ENCODE results near the gene HS6ST3.

DNA sequence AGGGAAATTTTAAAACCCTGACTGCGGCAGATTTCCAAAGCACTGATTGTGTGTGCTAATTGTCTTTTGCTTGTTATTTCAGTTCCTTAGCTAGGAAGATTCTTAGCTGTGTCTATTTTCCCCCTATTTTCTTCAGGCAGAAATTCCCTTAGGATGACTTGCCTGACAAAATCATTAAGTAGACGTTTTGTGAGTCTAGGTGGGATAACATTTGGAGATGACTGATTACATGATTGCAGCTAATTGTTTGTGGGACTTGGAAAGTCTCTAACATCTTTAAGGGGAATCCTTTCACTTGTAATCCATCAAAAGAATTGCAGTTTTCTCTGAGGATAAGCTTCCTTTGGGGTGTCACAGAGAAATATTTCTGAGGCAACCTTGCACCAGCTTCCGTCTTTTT lies 676.4 kb downstream of the HS6ST3 start:
- TF ChIP-seq, protein P1, sequence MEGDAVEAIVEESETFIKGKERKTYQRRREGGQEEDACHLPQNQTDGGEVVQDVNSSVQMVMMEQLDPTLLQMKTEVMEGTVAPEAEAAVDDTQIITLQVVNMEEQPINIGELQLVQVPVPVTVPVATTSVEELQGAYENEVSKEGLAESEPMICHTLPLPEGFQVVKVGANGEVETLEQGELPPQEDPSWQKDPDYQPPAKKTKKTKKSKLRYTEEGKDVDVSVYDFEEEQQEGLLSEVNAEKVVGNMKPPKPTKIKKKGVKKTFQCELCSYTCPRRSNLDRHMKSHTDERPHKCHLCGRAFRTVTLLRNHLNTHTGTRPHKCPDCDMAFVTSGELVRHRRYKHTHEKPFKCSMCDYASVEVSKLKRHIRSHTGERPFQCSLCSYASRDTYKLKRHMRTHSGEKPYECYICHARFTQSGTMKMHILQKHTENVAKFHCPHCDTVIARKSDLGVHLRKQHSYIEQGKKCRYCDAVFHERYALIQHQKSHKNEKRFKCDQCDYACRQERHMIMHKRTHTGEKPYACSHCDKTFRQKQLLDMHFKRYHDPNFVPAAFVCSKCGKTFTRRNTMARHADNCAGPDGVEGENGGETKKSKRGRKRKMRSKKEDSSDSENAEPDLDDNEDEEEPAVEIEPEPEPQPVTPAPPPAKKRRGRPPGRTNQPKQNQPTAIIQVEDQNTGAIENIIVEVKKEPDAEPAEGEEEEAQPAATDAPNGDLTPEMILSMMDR (IDR thresholded peaks at IDR 0.05 in 4 of 5, conservative IDR thresholded peaks at IDR 0.05 in 1 of 5): no peak
- TF ChIP-seq POLR2A (IDR thresholded peaks at IDR 0.05): no peak
